Esophagus muscularis mucosa (tissue), 4 donors: ENCODE measurements around the gene BICC1. TPM values are rescaled to one million over a fixed set of nuclear protein-coding genes. Genes with fewer than 3 reads are reported as not detected.
A peak's percentile ranks its signal among the peaks of the same experiment; 100 is the strongest.

Source experiments
- DNase-seq: peaks from one replicate; pipeline ENCODE4 v3.0.0-alpha.2; 2017; ENCODE audit errors: extremely low spot score
- H3K27ac ChIP-seq, 4 donors: fragments of 200-600 bp; sonication (generic); replicated peaks in 1 of 4; 1 replicate in 3 of 4; 2 replicates in 1 of 4; pipeline ENCODE4 v1.5.1; 2016 to 2019; ENCODE audit warnings: mild to moderate bottlenecking in 1 of 4
- H3K27me3 ChIP-seq, 4 donors: fragments of 200-600 bp; sonication (generic); one replicate each; pipeline versions ENCODE4 v1.5.1 to v1.6.0; 2016 to 2019
- H3K36me3 ChIP-seq, 4 donors: fragments of 200-600 bp; sonication (generic); one replicate each; pipeline ENCODE4 v1.5.1; 2016 to 2019
- H3K4me1 ChIP-seq, 4 donors: fragments of 200-600 bp; sonication (generic); one replicate each; pipeline ENCODE4 v1.5.1; 2016 to 2019
- H3K4me3 ChIP-seq, 4 donors: fragments of 200-600 bp; sonication (generic); 1 replicate in 2 of 4; 2 replicates in 2 of 4; pipeline ENCODE4 v1.5.1; 2016 to 2019; ENCODE audit warnings: mild to moderate bottlenecking in 4 of 4, moderate library complexity in 1 of 4
- H3K9me3 ChIP-seq, 4 donors: fragments of 200-600 bp; sonication (generic); 1 replicate in 3 of 4; 2 replicates in 1 of 4; pipeline ENCODE4 v1.5.1; 2016 to 2019
- EP300 ChIP-seq: sonication (generic); formaldehyde crosslinking; IDR thresholded peaks from one replicate; pipeline ENCODE4 v1.6.1; 2017; ENCODE audit warnings: antibody characterized with exemption
- POLR2A ChIP-seq: fragments of 450-650 bp; IDR thresholded peaks from one replicate; pipeline ENCODE4 v1.6.1; 2017; ENCODE audit warnings: antibody characterized with exemption, moderate library complexity, mild to moderate bottlenecking, low read depth
- POLR2AphosphoS5 ChIP-seq, 2 donors: sonication (generic); formaldehyde crosslinking; IDR thresholded peaks; one replicate each; pipeline ENCODE4 v1.6.1; 2017; ENCODE audit warnings: antibody characterized with exemption in 2 of 2
- WGBS: methylation state at CpG from one replicate; pipeline ENCODE4 v1.1.5; 2018; 5-methylcytosine and 5-hydroxymethylcytosine counted together
- intact Hi-C: fragments of 100-400 bp; cut with DNase I; formaldehyde crosslinking; loops from one replicate; pipeline ENCODE4 v1.15.1; 2023
- total RNA-seq, 4 donors: library from RNA; depleted of rRNA; stranded (reverse); fragments of >200 nt; gene quantifications; one replicate each; pipeline versions ENCODE4 v1.1.0 to v1.2.1, GENCODE V29; 2016
- TF ChIP-seq, protein P1 (sequence below), 3 experiments: fragments of 200-600 bp in 2 of 3; fragments of 450-650 bp in 1 of 3; sonication (generic) in 2 of 3; IDR thresholded peaks; one replicate each; pipeline ENCODE4 v1.5.1; 2017 to 2019; ENCODE audit warnings: antibody characterized with exemption in 3 of 3, mild to moderate bottlenecking in 2 of 3, moderate library complexity in 1 of 3

The BICC1 gene
- 10 to 100 TPM; 19.1 to 24.9 (median 20.5) TPM for total RNA-seq

- H3K36me3 ChIP-seq = no peaks in the 10 kb centered on the region
- TF ChIP-seq, protein P1, sequence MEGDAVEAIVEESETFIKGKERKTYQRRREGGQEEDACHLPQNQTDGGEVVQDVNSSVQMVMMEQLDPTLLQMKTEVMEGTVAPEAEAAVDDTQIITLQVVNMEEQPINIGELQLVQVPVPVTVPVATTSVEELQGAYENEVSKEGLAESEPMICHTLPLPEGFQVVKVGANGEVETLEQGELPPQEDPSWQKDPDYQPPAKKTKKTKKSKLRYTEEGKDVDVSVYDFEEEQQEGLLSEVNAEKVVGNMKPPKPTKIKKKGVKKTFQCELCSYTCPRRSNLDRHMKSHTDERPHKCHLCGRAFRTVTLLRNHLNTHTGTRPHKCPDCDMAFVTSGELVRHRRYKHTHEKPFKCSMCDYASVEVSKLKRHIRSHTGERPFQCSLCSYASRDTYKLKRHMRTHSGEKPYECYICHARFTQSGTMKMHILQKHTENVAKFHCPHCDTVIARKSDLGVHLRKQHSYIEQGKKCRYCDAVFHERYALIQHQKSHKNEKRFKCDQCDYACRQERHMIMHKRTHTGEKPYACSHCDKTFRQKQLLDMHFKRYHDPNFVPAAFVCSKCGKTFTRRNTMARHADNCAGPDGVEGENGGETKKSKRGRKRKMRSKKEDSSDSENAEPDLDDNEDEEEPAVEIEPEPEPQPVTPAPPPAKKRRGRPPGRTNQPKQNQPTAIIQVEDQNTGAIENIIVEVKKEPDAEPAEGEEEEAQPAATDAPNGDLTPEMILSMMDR (IDR thresholded peaks at IDR 0.05) = peak in 1 of 3 experiments; percentile 32
- TF ChIP-seq POLR2AphosphoS5 (IDR thresholded peaks at IDR 0.05) (no peak), POLR2A (no peak), EP300 (no peak)
- WGBS = 1% methylated on average over 22 of the region's 82 CpGs
- peak within 1 kb of the TSS; percentile 79 to 92 (median 81) for H3K4me3 ChIP-seq
- peak within 1 kb of the TSS; percentile 87 to 91 (median 90) for H3K27ac ChIP-seq
- H3K9me3 ChIP-seq = no peaks in the 10 kb centered on the region
- DNase-seq = no peak
- intact Hi-C loops = loop anchor here (10.0 kb wide), 2 partner anchors 78 to 262 kb away; no protein-coding TSS in a partner anchor
- H3K4me1 ChIP-seq = peaks cover 0 to 51% (median 41%) of the 10 kb centered on the region in 4 donors
- no peaks in the 10 kb centered on the region for H3K27me3 ChIP-seq
Measured at GRCh38 chr10:58512491-58513187, at the start of gene BICC1. BICC1 (plus strand) TSS chr10:58512872; CDS start chr10:58513144, 272 bp downstream.

GRCh38 chr10:58464956-58465355, 47.7 kb upstream of the BICC1 start:
- no peaks in the 10 kb centered on the region for H3K36me3 ChIP-seq
- peaks cover 0 to 14% (median 5%) of the 10 kb centered on the region in 4 donors for H3K9me3 ChIP-seq
- intact Hi-C loops = no loop called here
- DNase-seq = no peak
- no peak for TF ChIP-seq EP300
- no peak for TF ChIP-seq POLR2A
- no peak for TF ChIP-seq POLR2AphosphoS5 (IDR thresholded peaks at IDR 0.05)
- TF ChIP-seq, protein P1 (IDR thresholded peaks at IDR 0.05) = no peak
- no peak overlapping the region for H3K4me3 ChIP-seq
- H3K27ac ChIP-seq = no peak overlapping the region
- H3K27me3 ChIP-seq = no peaks in the 10 kb centered on the region
- H3K4me1 ChIP-seq = no peaks in the 10 kb centered on the region
- WGBS = 89% methylated on average over 2 of the region's 2 CpGs

- TF ChIP-seq EP300 (no peak), POLR2AphosphoS5 (IDR thresholded peaks at IDR 0.05) (no peak), POLR2A (no peak)
- TF ChIP-seq, protein P1 (IDR thresholded peaks at IDR 0.05) = no peak
- Histone ChIP-seq H3K27me3 (no peaks in the 10 kb centered on the region), H3K9me3 (peaks cover 0 to 14% (median 5%) of the 10 kb centered on the region in 4 donors), H3K27ac (no peak overlapping the region), H3K4me3 (no peak overlapping the region), H3K36me3 (no peaks in the 10 kb centered on the region), H3K4me1 (no peaks in the 10 kb centered on the region)
- intact Hi-C loops = no loop called here
- 86% methylated on average over 3 of the region's 4 CpGs for WGBS
- no peak for DNase-seq
Measured at GRCh38 chr10:58465629-58466028, 47.0 kb upstream of the BICC1 start.

- 84% methylated on average over 2 of the region's 2 CpGs for WGBS
- intact Hi-C loops = no loop called here
- Histone ChIP-seq H3K27me3 (no peaks in the 10 kb centered on the region), H3K4me1 (no peaks in the 10 kb centered on the region), H3K4me3 (no peak overlapping the region), H3K9me3 (peaks cover 0 to 1% (median 0%) of the 10 kb centered on the region in 4 donors), H3K27ac (no peak overlapping the region), H3K36me3 (no peaks in the 10 kb centered on the region)
- no peak for DNase-seq
- TF ChIP-seq POLR2A (no peak), EP300 (no peak), POLR2AphosphoS5 (IDR thresholded peaks at IDR 0.05) (no peak)
- TF ChIP-seq, protein P1 (IDR thresholded peaks at IDR 0.05) = no peak
Measured at GRCh38 chr10:58467931-58468635, 44.6 kb upstream of the BICC1 start.
